Stomach (tissue), 4 donors: ENCODE results near the gene GSTM2.
"Not testable (repeated sequence)": the region's sequence is repeated elsewhere in the genome, so short reads cannot be mapped to it uniquely, and the experiment has no call there.

Source experiments
- CTCF ChIP-seq, 7 experiments: fragments of 450-650 bp in 4 of 7; fragments of 200-600 bp in 3 of 7; sonication (generic) in 3 of 7; IDR thresholded peaks; one replicate each; pipeline ENCODE4 v1.5.1; 2016 to 2019; ENCODE audit warnings: antibody characterized with exemption in 7 of 7, control low read depth in 2 of 7, mild to moderate bottlenecking in 1 of 7
- EP300 ChIP-seq: sonication (generic); formaldehyde crosslinking; IDR thresholded peaks from one replicate; pipeline ENCODE4 v1.6.1; 2017; ENCODE audit warnings: antibody characterized with exemption
- POLR2A ChIP-seq, 4 donors: fragments of 450-650 bp; IDR thresholded peaks; one replicate each; pipeline ENCODE4 v1.6.1; 2016; ENCODE audit warnings: antibody characterized with exemption in 4 of 4, control low read depth in 2 of 4, mild to moderate bottlenecking in 1 of 4, moderate library complexity in 1 of 4
- POLR2AphosphoS5 ChIP-seq, 3 donors: sonication (generic); formaldehyde crosslinking; IDR thresholded peaks; one replicate each; pipeline ENCODE4 v1.6.1; 2016; ENCODE audit warnings: antibody characterized with exemption in 3 of 3

GRCh38 chr1:109708949-109709348, 41.1 kb downstream of the GSTM2 start:
- not testable (repeated sequence) for TF ChIP-seq CTCF (IDR thresholded peaks at IDR 0.05); POLR2A (IDR thresholded peaks at IDR 0.05); POLR2AphosphoS5 (IDR thresholded peaks at IDR 0.05); EP300
